HPDE6-E6E7 (cell line): ENCODE measurements around the gene CASP1.

Experiments used
- DNase-seq: peaks from one replicate; pipeline ENCODE4 v3.0.0; 2011; ENCODE audit warnings: missing footprints; ENCODE audit errors: extremely low spot score

Gene CASP1

GRCh38 chr11:104984808-104985207 is 50.1 kb downstream of the CASP1 start:
- no peak for DNase-seq

GRCh38 chr11:104979839-104980238 is 55.1 kb downstream of the CASP1 start:
- DNase-seq, result no peak
